ENCODE measurements around the gene NOL8.

- TF ChIP-seq CTCF (IDR thresholded peaks at IDR 0.05) (no peak), POLR2AphosphoS5 (IDR thresholded peaks at IDR 0.05; ENCODE audit: low read depth, low read length) (no peak), SIN3A (IDR thresholded peaks at IDR 0.05; ENCODE audit: borderline replicate concordance, insufficient read depth, low read depth, low read length) (no peak), REST (IDR thresholded peaks at IDR 0.05; ENCODE audit: insufficient read depth in 1 of 2, low read depth in 2 of 2, low read length in 1 of 2) (no peak), TCF7L2 (IDR thresholded peaks at IDR 0.05; ENCODE audit: low read depth, low read length) (no peak)
These were observed 35.3 kb downstream of the NOL8 start for GRCh38 chr9:92289708-92290390.

Measured in Panc1 (cell line).